NCI-H2029 (cell line): ENCODE results near the gene PPFIBP2.
"Not testable (repeated sequence)": the region's sequence is repeated elsewhere in the genome, so short reads cannot be mapped to it uniquely, and the experiment has no call there.

Experiments
- DNase-seq: peaks from one replicate; lab custom pipeline; 2025; lab: John Stamatoyannopoulos, UW

Gene PPFIBP2

DNA sequence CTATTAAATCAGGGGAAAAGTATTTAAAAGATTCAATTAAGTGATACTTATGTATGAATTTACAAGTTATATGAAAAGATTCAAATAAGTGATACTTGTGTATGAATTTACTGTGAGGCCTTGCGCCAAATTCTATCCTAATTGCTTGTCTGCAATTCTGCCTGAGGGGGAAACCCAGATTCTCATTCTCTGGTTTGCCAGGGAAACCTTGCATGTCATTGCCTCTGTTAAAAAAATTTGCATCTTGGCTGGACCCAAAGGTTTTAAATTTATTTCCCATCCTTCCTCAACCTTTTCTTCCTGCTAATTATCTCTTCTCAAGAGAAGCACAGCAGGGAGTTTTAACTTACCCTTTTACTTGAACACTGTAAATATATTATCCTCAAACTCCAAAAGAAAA, 14.7 kb upstream of the PPFIBP2 start:
- no peak for DNase-seq

DNA sequence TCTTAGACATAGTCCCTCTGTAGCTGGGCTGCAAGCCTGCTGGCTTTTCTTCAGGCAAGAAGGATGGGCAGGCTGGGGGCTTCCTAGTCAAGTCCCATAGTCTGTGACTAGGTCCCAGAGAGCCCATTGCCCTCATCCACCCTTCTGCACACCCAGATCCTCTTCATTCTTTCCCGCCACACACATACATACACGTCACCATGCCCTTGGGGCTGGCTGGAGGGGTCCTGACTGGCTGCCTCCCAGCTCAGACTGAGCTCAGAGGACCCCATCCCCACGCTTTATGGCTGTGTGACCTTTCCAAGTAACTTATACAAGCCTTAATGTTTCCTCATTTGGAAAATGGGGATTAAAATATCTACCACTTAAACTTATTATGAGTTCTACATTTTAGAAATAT, 13.5 kb upstream of the PPFIBP2 start:
- DNase-seq, result no peak

DNA sequence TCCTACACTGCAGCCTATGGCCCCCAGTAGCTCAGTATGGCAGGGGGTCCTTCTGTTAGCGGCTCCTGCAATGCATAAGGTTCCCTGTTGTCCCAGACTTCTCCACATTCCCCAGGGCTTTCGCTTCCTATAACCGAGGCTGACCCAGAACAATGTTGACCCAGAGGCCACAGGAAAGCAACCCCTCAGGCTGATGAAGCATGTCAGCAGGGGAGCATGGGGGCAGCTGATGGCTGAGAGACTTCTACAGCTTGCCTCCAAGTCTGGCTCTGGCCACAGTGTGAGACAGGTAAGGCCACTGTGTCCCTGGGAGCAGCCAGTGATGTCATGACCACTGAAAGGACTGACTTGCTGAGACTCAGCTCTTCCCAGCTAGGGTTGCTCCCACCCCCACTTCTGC, 12.5 kb upstream of the PPFIBP2 start:
- DNase-seq, result no peak

DNA sequence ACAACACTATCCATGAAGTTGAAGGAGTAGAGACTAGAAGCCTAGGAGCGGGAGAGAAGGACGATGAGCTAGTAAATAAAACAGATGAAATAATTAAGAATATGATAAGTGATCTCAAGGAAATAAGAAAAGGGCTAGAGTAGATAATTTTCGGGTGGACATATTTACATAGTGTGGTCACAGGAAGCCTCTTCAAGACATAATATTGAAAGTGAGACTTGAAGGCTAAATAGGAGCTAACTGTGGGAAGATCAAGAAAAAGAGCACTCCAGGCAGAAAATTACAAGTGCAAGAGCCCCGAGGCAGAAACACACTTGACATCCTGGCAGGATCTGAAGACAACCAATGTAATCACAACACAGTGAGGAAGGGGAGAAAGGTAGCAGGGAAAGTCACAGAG, 11.9 kb upstream of the PPFIBP2 start:
- no peak for DNase-seq

DNA sequence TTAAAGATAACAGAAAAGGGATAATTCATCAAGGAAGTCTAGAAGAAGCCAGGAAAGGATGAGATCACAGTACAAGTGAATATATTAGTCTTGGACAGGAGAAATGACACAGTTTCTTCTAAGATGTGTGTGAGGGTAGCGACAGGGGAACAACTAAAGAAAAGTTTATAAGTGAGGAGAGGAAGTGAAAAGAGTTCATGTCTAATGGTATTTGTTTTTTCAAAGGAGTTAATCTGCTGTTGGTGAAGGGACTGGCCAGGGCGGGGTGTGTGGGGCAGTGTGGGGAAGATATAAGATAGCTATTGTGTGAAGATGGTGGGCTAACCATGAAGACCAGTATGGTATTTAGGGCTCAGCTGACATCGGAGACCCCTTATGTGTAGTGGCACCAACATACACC, 7.6 kb upstream of the PPFIBP2 start:
- DNase-seq, result no peak

DNA sequence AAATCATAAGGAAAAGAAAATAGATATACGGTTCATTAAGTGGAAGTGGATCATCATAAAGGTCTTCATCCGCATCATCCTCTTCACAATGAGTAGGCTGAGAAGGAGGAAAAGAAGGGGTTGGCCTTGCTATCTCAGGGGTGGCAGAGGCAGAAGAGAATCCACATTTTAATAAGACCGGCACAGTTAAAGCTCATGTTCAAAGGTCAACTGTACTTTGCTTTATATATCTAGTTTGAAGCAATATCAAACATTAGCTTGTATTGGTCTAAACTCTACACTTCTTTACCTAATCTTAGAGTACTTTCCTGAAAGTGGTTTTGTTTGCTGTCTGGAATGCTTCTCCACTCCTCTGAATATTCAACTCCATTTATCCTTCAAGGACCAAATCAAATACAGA, 5.7 kb upstream of the PPFIBP2 start:
- no peak for DNase-seq

DNA sequence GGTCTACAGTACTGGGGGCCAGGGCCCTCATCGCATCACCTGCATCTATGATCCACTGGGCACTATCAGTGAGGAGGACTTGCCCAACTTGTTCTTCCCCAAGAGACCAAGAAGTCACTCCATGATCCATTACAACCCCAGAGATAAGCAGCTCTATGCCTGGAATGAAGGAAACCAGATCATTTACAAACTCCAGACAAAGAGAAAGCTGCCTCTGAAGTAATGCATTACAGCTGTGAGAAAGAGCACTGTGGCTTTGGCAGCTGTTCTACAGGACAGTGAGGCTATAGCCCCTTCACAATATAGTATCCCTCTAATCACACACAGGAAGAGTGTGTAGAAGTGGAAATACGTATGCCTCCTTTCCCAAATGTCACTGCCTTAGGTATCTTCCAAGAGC, 3.8 kb upstream of the PPFIBP2 start:
- no peak for DNase-seq

DNA sequence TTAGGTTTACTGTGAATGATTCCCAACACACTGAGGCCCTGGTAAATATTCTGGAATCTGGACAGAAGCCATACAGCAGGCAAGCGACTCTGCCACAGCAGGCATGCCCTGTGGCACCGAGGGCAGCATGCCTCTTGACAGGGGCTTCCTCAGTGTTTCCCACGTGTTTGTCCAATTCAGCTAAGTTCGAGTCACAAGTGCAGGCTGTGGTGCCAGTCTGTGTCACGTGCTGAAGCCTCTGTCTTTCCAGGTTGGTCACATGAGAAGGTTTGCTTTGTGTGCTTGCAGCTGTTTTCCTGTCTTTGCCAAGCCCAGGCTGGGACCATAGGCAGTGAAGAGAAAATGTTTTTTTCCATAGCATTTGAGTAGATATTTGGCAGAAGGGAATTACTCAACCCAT, 2.4 kb upstream of the PPFIBP2 start:
- DNase-seq, result peak; percentile 92

DNA sequence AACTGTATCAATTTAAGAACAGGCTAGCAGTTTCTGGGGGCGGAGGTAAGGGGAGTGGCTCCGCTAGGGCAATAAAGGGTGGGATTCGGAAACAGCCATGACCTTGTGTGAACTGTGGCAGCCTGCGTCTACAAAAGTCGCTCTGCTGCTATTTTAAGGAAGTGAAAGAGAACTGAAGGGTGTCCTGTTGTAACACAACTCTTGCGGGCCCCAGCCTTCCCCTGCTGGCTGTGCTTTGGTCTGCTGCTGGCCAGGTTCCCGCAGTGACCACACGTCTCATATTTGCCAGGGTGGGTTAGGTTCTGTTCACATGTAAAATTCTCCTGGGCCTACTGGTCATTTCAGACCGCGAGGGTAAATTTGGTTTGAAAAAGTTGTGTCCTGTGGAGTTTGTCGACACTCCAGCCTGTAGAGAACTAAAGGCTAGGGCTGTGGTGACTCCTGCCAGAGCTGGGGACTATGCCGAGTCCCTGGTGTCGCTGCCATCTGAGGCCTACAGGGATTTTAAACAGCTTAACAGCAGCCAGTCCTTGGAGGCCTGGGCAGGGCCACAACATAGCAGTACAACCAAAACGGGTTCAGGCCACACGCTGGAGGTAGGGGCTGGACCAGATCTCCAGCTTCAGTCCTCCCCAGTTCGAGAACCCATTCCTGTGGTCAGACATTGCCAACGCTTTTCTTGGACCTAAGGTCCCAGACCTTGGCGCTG, 1.1 kb upstream of the PPFIBP2 start:
- no peak for DNase-seq

DNA sequence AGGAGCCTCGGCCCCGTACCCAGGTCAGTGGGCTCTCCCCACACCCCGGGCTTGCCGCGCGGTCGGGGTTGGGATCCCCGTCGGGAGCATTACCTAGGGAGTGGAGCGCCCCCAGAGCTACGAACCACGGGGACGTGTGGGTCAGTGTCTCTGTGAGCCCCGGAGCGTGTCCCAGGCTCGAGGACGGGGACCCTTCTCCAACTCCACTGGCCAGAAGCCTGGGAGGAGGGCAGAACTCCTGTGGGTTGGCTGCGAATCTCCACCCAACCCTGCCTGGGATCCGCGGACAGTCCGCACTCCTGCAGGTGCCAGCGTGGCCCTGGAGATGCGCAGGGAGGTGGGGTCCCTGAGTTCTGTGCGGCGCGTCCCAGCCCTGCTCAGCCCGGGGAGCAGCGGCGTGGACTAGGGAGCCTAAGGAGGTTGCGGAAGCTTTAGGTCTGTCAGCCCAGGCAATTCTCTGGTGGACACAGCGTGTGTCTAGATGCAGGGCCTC, 346 bp downstream of the PPFIBP2 start:
- DNase-seq, result no peak

DNA sequence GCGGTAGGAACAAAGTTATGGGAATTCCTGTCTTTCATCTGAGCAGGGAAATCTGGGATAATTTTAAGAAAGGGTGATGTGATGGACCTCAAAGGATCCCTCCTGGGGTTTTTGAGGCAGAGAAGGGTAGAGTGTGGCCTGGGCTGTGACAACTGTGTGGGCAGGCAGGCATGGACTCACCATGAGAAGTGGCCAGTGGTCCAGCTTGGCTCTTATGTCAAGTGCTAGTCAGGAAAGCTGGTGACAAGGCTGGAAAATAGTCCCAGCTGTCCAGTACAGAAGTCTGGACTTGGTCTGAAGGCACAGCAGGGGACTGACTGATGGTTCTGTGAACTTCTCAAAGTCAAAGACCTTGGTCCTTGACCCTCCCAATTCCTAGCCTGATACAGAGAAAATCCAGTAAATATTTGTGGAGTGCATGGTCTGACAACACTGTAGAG, 1.7 kb downstream of the PPFIBP2 start:
- no peak for DNase-seq

DNA sequence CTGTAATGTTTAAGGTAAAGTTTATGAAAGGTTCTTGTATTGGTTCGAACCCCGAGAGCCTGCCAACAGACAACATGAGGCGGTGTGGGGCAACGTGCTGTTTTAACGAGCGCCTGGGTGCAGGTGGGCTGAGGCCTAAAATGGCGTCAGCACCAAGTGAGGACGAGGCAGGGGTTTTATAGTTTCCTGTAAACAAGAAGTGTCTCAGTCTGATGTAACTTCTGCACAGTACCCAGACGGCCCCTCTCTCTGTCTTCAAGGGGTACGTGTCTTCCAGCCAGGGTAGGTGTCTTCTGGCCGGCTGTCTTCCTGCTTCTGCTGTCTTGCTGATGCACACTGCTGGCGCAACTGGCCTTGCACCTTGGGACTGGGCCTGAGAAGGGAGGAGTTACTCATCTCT, 2.7 kb downstream of the PPFIBP2 start:
- DNase-seq, result no peak

DNA sequence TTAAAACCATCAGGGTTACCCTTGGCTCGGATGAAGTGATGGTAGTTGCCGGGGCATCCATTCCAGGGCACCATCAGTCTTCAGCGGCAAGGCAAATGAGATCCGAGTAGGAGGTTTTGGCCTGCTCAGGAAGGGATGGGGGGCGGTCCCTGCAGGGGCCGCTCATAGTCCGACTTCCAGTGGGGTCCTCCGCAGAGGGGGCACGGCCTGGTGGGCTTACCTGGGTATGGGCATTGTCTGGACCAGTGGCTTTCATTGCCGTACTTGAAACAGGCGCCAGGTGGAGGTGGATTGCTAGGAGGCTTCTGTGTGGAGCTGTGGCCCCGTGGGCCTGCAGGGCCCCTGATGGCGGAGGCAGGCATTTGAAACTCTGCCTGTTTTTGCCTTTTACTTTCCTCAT, 3.9 kb downstream of the PPFIBP2 start:
- DNase-seq, result not testable (repeated sequence)

DNA sequence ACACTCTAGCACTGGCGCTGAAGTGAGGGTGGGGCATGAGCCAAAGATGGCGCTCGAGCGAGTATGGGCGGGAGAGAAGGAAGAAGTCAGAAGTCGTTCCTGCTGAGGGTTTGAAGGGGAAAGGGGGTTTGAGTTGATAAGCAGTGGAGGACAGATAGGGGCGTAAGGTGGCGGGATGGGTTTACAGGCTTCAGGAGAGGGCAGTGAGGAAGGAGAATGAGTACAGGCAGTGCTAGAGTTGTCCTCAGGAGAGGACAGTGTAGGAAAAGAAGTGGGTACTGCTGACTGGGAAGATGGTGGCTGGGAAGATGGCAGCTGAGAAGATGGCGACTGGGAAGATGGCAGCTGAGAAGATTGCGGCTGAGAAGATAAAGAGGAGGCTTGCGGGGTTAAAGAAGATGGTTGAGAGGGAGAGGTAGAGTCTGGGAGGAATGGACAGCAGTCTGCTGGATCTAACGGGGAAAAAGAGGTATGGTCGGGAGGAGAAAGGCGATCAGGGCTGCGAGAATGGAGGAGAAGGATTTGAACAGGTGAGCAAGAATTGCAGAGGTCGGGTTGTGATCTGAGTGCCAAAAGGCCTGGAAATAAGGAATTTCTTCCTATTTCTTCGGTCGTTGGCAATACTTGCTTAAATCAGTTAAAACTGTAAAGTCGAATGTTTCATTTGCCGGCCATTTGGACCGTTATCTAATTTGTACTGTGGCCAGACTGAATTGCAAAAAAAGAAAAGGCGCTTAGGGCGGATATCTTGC, 5.2 kb downstream of the PPFIBP2 start:
- DNase-seq, result no peak

DNA sequence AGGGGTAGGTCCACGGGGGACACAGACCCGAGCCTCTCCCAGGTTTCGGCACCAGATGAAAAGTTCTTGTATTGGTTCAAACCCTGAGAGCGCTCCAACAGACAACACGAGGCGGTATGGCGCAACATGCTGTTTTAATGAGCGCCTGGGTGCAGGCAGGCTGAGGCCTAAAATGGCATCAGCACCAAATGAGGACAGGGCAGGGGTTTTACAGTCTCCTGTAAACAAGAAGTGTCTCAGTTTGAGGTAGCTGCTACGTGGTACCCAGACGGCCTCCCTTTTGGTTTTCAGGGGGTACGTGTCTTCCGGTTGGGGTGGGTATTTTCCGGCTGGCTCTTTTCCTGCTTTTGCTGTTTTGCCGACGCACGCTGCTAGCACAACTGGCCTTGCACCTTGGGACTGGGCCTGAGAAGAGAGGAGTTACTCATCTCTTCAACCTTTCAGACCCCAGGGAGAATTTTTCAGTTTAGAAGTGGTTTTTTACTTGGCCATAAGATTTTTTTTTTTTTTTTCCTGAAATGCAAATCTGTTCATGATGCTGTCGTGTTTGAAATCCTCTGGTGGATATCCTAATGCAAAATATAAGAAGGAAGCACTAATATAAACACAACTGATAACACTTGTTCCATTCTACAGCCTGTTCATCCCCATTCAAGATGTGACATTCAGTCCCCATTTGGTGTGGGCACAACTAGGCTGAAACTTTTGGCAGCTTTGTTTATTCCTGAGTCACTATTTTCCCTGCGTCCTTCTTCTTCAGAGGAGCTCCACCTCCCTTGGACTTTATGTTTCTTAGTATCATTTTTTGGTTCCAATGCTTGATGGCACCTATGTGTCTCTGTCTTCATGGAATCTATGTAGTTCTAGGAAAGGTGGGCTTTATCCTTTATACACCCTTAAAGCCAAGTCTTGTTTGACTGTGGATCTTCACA, 6.5 kb downstream of the PPFIBP2 start:
- DNase-seq, result no peak

DNA sequence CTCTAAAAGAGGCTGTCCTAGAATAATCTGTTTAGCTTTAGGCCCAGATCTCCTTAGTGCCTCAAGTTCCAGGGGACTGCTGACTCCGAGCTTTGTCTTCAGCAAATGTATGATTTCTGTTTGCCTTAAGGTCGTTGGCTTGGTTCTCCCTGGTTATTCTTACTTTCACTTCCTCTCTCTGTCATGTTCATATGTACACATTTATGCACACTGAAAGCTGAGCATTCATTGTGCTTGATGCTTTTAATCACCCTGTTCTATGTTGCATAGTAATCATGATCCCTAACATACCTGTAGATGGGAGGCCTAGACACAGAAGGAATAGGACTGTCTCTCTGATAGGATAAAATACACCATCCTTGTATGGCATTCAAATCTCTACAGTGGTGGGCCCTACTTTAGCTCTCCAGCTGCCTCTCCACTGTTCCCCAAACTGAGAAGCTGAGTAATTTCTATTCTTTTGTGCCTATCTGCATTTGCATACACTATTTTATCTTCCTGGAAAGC, 7.2 kb downstream of the PPFIBP2 start:
- no peak for DNase-seq

DNA sequence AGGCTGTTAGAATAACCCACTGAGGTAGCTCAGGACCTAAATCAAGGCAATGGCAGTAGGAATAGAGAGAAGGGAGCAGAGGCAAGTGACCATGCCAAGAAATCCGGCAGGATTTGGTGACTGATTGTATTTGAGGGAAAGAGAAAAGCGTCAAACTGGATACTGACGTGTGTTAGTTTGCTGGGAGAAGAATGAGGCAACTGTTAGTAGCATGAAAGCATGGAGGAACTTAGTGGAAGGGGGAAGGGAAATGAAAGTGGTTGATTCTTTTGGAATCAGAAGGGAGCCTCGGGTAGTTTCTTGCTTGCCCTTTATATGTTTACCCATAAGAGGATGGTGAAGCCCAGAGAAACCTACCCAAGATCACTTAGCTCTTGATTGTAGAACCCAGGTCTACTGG, 8.3 kb downstream of the PPFIBP2 start:
- no peak for DNase-seq

DNA sequence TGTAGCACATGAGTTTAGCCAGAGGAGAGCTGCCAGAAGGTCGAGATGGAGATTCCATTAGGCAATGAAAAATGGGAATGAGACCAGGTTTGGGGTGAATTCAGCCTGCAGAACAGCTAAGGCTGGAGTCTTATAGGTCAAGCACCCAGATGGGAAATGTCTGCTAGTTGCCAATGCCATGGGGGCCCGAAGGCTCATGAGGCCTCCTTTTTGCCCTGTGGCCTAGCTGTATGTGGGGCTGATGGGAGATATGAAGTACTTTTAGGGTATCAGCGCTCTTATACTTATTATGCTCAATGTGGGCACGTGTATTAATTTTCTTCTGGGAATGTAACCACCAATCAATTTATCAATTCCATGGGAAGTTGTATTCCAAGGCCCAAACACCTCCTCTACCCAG, 8.7 kb downstream of the PPFIBP2 start:
- DNase-seq, result no peak

DNA sequence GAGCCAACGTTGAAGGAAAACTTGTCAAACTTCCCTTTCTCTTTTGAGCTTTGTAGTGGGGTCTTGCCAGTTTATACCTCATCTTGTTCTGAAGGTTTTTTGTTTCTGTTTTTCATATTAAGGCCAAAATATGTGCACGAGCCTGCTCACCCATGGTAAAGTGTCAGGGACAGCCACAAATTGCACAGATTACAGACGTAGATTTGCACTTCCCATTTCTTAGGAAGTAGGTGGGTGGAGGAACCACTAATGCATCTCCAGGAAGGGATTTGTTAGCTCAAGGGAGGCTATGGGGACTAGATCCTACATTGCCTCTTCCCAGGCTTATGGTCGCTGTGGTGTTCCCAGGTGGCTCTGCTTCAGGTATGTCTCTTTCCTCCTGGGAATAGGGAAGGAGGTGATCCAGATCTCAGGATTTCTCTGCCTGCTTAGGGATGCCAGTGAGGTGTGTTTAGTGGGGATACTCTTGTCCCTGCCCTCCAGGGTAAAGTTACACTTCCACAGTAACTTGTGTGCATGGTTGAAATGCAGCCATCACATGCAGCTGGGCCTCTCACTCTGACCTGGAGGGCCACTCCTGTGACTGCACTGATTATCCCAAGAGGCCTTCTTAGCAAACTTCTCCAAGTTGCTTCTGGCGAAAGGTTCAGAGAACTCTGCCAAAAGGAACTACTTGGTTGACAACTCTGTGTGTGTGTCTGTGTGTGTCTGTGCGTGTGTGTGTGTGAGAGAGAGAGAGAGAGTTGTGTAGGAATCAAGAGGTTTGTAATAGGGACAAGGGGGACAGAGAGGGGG, 9.8 kb downstream of the PPFIBP2 start:
- DNase-seq, result no peak

DNA sequence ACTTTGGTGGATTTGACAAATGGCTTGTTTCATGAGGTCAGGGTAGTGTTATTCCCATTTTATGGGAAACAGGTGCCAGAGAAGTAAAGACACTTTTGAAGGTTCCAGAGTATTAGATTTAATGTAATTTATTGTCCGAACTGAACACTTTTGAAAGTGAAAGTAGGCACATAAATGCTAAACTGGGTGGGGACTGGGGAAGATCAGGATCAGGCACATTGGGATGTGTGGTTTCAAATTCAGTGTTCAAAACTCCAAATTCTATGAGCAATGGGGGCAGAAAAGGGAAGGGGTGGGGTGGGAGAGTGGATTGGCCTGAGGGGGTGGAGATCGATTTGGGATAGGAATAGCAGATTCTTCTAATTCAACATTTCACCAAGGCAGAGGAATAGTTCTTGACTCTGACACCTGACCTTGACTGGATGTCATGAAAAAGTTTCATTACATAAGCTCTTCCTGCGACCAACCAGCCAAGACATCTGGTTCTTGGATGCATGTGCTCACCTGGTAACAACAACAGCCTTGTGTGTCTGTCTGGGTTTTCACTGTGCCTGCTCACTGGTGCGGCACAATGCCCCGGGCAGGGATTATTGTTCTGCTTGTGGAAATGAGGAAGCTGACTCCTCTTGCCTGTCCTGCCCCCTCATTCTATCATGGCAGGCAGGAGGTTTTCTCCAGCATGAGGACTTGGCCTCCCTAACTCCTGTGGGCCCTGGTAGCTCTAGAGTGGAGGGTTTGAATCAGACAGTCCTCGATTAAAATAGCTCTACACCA, 10.8 kb downstream of the PPFIBP2 start:
- peak; percentile 76 for DNase-seq

DNA sequence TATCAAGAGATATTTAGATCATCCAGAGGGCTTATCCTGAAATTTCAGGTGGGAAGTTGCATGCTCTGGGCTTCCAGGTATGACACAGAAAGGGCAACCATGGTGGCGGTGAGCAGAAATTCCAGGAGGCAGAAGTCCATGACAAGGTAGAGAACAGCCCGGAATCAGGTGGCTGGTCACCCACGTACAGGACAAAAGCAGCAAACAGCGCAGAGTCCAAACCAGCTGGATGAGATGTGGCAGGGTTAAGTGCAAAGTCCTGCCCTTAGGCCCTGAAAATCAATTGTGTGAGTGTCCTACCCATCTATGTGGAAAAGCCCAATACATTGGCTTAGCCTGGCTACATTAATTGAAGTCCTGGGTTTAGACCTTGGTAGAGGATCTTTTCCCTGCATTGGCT, 11.6 kb downstream of the PPFIBP2 start:
- no peak for DNase-seq
